Liver (tissue), 9 donors: ENCODE results near the gene ADAMTS2. TPM values are rescaled to one million over a fixed set of nuclear protein-coding genes. Genes with fewer than 3 reads are reported as not detected.
A peak's percentile ranks its signal among the peaks of the same experiment; 100 is the strongest.

Experiments
- DNase-seq: peaks from one replicate; pipeline ENCODE4 v3.0.0-alpha.2; 2017; ENCODE audit warnings: low spot score
- H3K27ac ChIP-seq, 2 donors: one replicate each; pipeline ENCODE4 v1.7.0; 2013; ENCODE audit warnings: inconsistent platforms in 2 of 2, low read length in 2 of 2, control low read depth in 1 of 2, low read depth in 1 of 2, mild to moderate bottlenecking in 1 of 2
- H3K27me3 ChIP-seq, 4 donors: one replicate each; pipeline versions ENCODE4 v1.6.1 to v1.7.0; 2013; ENCODE audit warnings: low read length in 3 of 4, inconsistent platforms in 1 of 4, mild to moderate bottlenecking in 1 of 4, moderate library complexity in 1 of 4; ENCODE audit not compliant: control insufficient read depth in 4 of 4, insufficient read depth in 4 of 4
- H3K36me3 ChIP-seq, 4 donors: one replicate each; pipeline versions ENCODE4 v1.6.1 to v1.7.0; 2013; ENCODE audit warnings: low read length in 3 of 4, mild to moderate bottlenecking in 3 of 4, low read depth in 1 of 4, moderate library complexity in 1 of 4; ENCODE audit not compliant: control insufficient read depth in 4 of 4, insufficient read depth in 3 of 4
- H3K4me1 ChIP-seq, 4 donors: one replicate each; pipeline versions ENCODE4 v1.6.1 to v1.7.0; 2013; ENCODE audit warnings: low read length in 3 of 4, mild to moderate bottlenecking in 3 of 4, moderate library complexity in 1 of 4; ENCODE audit not compliant: control insufficient read depth in 4 of 4, insufficient read depth in 4 of 4
- H3K4me3 ChIP-seq, 3 donors: one replicate each; pipeline versions ENCODE4 v1.6.1 to v1.7.0; 2013; ENCODE audit warnings: low read length in 3 of 3, control low read depth in 1 of 3, low read depth in 1 of 3, mild to moderate bottlenecking in 1 of 3
- H3K9ac ChIP-seq, 2 donors: one replicate each; pipeline ENCODE4 v1.7.0; 2013; ENCODE audit warnings: low read length in 2 of 2, mild to moderate bottlenecking in 2 of 2, moderate library complexity in 2 of 2, control low read depth in 1 of 2, low read depth in 1 of 2
- H3K9me3 ChIP-seq, 4 donors: one replicate each; pipeline versions ENCODE4 v1.6.1 to v1.7.0; 2013; ENCODE audit warnings: low read length in 3 of 4; ENCODE audit not compliant: control insufficient read depth in 4 of 4
- CTCF ChIP-seq: fragments of 150-350 bp; IDR thresholded peaks from 2 replicates; pipeline ENCODE4 v1.5.1; 2017; ENCODE audit warnings: improper control_type of control experiment, low read depth, low read length; ENCODE audit not compliant: missing input control
- EGR1 ChIP-seq, 2 donors: IDR thresholded peaks; 2 replicates each; pipeline ENCODE4 v1.6.1; 2016 to 2018; ENCODE audit warnings: antibody characterized with exemption in 2 of 2, low read depth in 2 of 2
- FOXA1 ChIP-seq: IDR thresholded peaks from 2 replicates; pipeline ENCODE4 v1.6.1; 2016; ENCODE audit warnings: antibody characterized with exemption
- FOXA2 ChIP-seq: IDR thresholded peaks from 2 replicates; pipeline ENCODE4 v1.6.1; 2016; ENCODE audit warnings: antibody characterized with exemption
- GABPA ChIP-seq, 2 donors: IDR thresholded peaks in 1 of 2; conservative IDR thresholded peaks in 1 of 2; 2 replicates each; pipeline ENCODE4 v1.6.1; 2016; ENCODE audit warnings: antibody characterized with exemption in 2 of 2, mild to moderate bottlenecking in 1 of 2, moderate library complexity in 1 of 2
- HNF4A ChIP-seq, 2 donors: conservative IDR thresholded peaks; 2 replicates each; pipeline ENCODE4 v1.6.1; 2016; ENCODE audit warnings: antibody characterized with exemption in 2 of 2, mild to moderate bottlenecking in 2 of 2
- HNF4G ChIP-seq: IDR thresholded peaks from 2 replicates; pipeline ENCODE4 v1.6.1; 2016; ENCODE audit warnings: antibody characterized with exemption
- JUND ChIP-seq, 2 donors: IDR thresholded peaks; 2 replicates each; pipeline ENCODE4 v1.6.1; 2016; ENCODE audit warnings: antibody characterized with exemption in 2 of 2
- NR2F2 ChIP-seq: IDR thresholded peaks from 2 replicates; pipeline ENCODE4 v1.6.1; 2016; ENCODE audit warnings: antibody characterized with exemption
- RAD21 ChIP-seq, 2 donors: IDR thresholded peaks; 2 replicates each; pipeline ENCODE4 v1.6.1; 2016; ENCODE audit warnings: antibody characterized with exemption in 2 of 2, mild to moderate bottlenecking in 2 of 2
- REST ChIP-seq: IDR thresholded peaks from 2 replicates; pipeline ENCODE4 v1.6.1; 2016; ENCODE audit warnings: antibody characterized with exemption, mild to moderate bottlenecking
- RXRA ChIP-seq, 2 donors: IDR thresholded peaks; 2 replicates each; pipeline ENCODE4 v1.6.1; 2017 to 2018; ENCODE audit warnings: antibody characterized with exemption in 2 of 2, mild to moderate bottlenecking in 1 of 2
- SP1 ChIP-seq: IDR thresholded peaks from 2 replicates; pipeline ENCODE4 v1.6.1; 2018; ENCODE audit warnings: antibody characterized with exemption, mild to moderate bottlenecking
- TAF1 ChIP-seq: conservative IDR thresholded peaks from 2 replicates; pipeline ENCODE4 v1.6.1; 2016; ENCODE audit warnings: antibody characterized with exemption, mild to moderate bottlenecking
- YY1 ChIP-seq: IDR thresholded peaks from 2 replicates; pipeline ENCODE4 v1.6.1; 2016; ENCODE audit warnings: antibody characterized with exemption, mild to moderate bottlenecking
- WGBS: extraction: QIAGEN DNeasy Blood & Tissue Kit; methylation state at CpG from one replicate; pipeline ENCODE4 v1.1.7; 2013; 5-methylcytosine and 5-hydroxymethylcytosine counted together
- polyA plus RNA-seq, 2 donors: library from polyadenylated mRNA; stranded (reverse) in 1 of 2; unstranded in 1 of 2; fragments of 200-250 nt in 1 of 2; fragments of >200 nt in 1 of 2; fragmentation: Nextera tagmentation in 1 of 2; extraction: Ambion mirVana in 1 of 2; gene quantifications; one replicate each; pipeline versions ENCODE4 v1.2.1 to v1.2.3, GENCODE V29; 2013 to 2015
- total RNA-seq, 2 donors: library from RNA; depleted of rRNA; stranded (reverse); fragments of >200 nt; gene quantifications; one replicate each; pipeline ENCODE4 v1.2.3, GENCODE V29; 2014
- TF ChIP-seq, protein P1 (sequence below): IDR thresholded peaks from 2 replicates; pipeline ENCODE4 v1.6.1; 2016; ENCODE audit warnings: antibody characterized with exemption
- TF ChIP-seq, protein P2 (sequence below): IDR thresholded peaks from 2 replicates; pipeline ENCODE4 v1.6.1; 2016; ENCODE audit warnings: antibody characterized with exemption
- TF ChIP-seq, protein P3 (sequence below): IDR thresholded peaks from 2 replicates; pipeline ENCODE4 v1.6.1; 2016; ENCODE audit warnings: antibody characterized with exemption
- donor health status: healthy.
- donor health status: healthy.
- donor health status: healthy.
- donor health status: healthy.
- donor health status: healthy.

ADAMTS2 gene
- total and polyA plus RNA-seq, 4 donors: 2.7 to 24.3 (median 12.0) TPM

GRCh38 chr5:179227580-179228311, 117.5 kb downstream of the ADAMTS2 start:
- Histone ChIP-seq H3K27me3 (no peaks in the 10 kb centered on the region), H3K4me1 (peaks cover 0 to 3% (median 0%) of the 10 kb centered on the region in 4 donors), H3K36me3 (no peaks in the 10 kb centered on the region), H3K9me3 (peaks cover 4 to 9% (median 4%) of the 10 kb centered on the region in 4 donors), H3K4me3 (no peak overlapping the region), H3K9ac (no peak overlapping the region), H3K27ac (peak overlapping the region in 1 of 2 donors; percentile 10)
- no peak for DNase-seq
- no peak for TF ChIP-seq SP1
- TF ChIP-seq NR2F2: no peak
- TF ChIP-seq YY1: no peak
- TF ChIP-seq RAD21 (IDR thresholded peaks at IDR 0.05): no peak
- no peak for TF ChIP-seq RXRA (IDR thresholded peaks at IDR 0.05)
- no peak for TF ChIP-seq JUND (IDR thresholded peaks at IDR 0.05)
- TF ChIP-seq GABPA (IDR thresholded peaks at IDR 0.05 in 1 of 2, conservative IDR thresholded peaks at IDR 0.05 in 1 of 2): no peak
- TF ChIP-seq, protein P1, sequence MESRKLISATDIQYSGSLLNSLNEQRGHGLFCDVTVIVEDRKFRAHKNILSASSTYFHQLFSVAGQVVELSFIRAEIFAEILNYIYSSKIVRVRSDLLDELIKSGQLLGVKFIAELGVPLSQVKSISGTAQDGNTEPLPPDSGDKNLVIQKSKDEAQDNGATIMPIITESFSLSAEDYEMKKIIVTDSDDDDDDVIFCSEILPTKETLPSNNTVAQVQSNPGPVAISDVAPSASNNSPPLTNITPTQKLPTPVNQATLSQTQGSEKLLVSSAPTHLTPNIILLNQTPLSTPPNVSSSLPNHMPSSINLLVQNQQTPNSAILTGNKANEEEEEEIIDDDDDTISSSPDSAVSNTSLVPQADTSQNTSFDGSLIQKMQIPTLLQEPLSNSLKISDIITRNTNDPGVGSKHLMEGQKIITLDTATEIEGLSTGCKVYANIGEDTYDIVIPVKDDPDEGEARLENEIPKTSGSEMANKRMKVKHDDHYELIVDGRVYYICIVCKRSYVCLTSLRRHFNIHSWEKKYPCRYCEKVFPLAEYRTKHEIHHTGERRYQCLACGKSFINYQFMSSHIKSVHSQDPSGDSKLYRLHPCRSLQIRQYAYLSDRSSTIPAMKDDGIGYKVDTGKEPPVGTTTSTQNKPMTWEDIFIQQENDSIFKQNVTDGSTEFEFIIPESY: no peak
- TF ChIP-seq, protein P2, sequence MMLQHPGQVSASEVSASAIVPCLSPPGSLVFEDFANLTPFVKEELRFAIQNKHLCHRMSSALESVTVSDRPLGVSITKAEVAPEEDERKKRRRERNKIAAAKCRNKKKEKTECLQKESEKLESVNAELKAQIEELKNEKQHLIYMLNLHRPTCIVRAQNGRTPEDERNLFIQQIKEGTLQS: no peak
- no peak for TF ChIP-seq REST
- no peak for TF ChIP-seq EGR1 (IDR thresholded peaks at IDR 0.05; ENCODE audit: low read depth in 2 of 2)
- TF ChIP-seq HNF4A (conservative IDR thresholded peaks at IDR 0.05): no peak
- TF ChIP-seq TAF1: no peak
- TF ChIP-seq CTCF: no peak
- TF ChIP-seq, protein P3, sequence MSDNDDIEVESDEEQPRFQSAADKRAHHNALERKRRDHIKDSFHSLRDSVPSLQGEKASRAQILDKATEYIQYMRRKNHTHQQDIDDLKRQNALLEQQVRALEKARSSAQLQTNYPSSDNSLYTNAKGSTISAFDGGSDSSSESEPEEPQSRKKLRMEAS: no peak
- TF ChIP-seq HNF4G: no peak
- no peak for TF ChIP-seq FOXA1
- TF ChIP-seq FOXA2: no peak
- 81% methylated on average over 17 of the region's 17 CpGs for WGBS
